GM18873 (cell line): ENCODE results near the gene TSLP.

Experiments used
- ATAC-seq: cut with Tn5 transposase; IDR thresholded peaks from one replicate; pipeline ENCODE4 v1.9.1; 2021; ENCODE audit warnings: mild to moderate bottlenecking, moderate library complexity, moderate number of reproducible peaks; ENCODE audit not compliant: unreplicated experiment, low FRiP score

TSLP gene

GRCh38 chr5:111092062-111092853, 20.7 kb downstream of the TSLP start, which contains the start of gene WDR36:
Gene WDR36 (plus strand): TSS chr5:111092348. CDS start chr5:111092457, 109 bp downstream.
- peak; percentile 97 for ATAC-seq

DNA sequence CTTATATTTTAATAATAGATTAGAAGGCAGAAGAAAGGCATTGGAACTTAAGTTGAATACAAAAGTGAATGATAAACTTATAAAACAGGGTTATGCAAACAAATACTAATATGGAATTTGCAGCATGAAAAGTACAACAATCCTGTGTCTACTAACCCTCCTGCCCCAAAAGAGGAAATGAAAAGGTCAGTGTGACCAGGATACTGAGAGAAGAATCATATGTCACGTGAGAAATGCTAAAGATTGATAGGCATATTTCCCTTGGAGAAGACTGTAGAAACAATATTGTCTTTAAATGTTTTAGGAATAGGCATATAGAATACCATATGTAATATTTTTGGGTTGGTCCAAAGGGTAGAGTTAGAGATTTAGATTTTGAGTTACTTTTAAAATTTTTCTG, 24.5 kb downstream of the TSLP start:
- no peak for ATAC-seq

- no peak for ATAC-seq
Observed at GRCh38 chr5:111099058-111099778, 27.7 kb downstream of the TSLP start.

GRCh38 chr5:111106320-111106948, 34.9 kb downstream of the TSLP start:
- ATAC-seq: no peak

DNA sequence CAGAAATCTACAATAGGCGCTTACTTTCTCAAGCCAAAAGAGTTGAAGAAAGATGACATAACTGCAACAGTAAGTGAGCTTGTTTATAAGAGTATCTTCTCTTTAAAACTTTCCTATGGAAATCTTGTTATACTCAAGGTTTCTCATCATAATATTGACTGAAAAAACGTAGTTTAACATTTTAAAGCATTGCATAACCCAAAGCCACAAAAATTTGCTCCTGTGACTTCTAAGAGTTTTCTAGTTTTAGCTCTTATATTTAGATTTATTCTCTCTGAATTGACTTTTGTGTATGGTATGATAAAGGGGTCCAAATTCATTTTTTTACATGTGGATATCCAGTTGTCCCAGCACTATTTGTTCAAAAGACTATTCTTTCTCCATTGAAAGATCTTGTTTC, 35.9 kb downstream of the TSLP start:
- ATAC-seq: no peak

GRCh38 chr5:111111956-111112355, 40.4 kb downstream of the TSLP start:
- no peak for ATAC-seq

DNA sequence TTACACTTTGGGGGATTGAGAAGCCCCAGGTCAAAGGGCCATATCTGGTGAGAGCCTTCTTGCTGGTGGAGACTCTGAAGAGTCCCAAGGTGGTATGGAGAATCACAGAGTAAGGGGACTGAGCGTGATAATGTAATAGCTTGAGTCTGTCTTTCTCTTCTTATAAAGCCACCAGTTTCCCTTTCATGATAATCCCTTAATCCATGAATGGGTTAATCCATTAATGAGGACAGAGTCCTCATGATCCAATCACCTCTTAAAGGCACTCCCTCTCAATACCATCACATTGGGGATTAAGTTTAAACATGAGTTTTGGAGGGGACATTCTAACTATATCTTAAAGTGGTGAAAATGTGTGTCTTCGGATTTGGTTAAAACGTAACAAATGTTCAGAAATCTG, 42.2 kb downstream of the TSLP start:
- no peak for ATAC-seq

DNA sequence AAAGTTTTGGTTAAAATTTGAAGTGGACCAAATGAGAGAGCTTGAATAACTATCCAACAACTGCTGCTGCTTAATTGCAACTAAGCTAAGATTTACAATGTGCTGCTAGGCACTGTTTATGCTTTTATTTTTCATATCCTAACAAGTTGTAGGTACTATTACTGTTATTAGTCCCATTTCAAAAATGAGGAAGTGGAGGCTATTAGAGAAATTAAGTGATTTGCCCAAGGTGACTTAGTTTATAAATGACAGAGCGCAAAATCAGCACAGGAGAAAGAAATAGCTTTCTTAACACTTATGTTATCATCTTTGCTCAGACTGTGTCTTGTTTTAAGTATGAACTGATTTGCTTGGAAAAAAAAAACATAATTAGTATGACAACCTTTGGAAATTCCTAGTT, 43.7 kb downstream of the TSLP start:
- ATAC-seq: no peak

GRCh38 chr5:111116550-111116949, 45.0 kb downstream of the TSLP start:
- no peak for ATAC-seq

DNA sequence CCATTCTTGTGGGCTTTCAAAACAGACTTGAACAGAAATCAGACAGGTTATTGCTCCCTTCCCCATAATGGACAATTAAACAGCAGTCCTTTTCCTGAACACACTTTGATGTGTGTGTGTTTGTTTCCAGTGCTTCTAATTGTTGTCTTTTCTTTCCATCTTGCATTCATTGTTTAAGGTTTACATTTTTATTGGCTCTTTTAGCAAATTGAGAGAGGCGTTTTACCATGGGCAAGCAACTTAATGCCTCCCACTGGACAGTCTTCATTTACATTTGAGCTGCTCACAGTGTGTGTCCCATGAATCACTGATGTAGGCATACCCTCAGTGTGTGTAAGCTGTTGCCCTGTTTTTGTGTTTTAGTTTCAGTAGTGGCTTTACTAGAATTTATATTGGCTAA, 45.6 kb downstream of the TSLP start:
- ATAC-seq: no peak

- ATAC-seq: no peak
Observed at GRCh38 chr5:111119221-111119620, 47.7 kb downstream of the TSLP start.

- ATAC-seq: no peak
Observed at GRCh38 chr5:111119856-111120255, 48.3 kb downstream of the TSLP start.

DNA sequence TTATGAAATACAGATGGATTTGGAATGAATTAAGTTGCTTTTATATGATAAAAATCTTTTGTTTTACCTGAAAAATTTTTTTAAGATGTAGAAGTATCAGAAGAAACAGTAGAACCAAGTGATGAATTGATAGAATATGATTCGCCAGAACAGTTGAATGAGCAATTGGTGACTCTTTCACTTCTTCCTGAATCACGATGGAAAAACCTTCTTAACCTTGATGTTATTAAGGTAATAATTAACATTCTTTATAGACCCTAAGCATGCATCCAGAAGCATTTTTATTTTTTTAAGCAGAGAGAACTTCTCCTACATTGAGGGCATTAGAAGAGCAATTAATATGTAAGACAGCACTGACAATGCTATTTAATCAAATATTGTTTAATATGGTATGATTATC, 49.4 kb downstream of the TSLP start:
- no peak for ATAC-seq

DNA sequence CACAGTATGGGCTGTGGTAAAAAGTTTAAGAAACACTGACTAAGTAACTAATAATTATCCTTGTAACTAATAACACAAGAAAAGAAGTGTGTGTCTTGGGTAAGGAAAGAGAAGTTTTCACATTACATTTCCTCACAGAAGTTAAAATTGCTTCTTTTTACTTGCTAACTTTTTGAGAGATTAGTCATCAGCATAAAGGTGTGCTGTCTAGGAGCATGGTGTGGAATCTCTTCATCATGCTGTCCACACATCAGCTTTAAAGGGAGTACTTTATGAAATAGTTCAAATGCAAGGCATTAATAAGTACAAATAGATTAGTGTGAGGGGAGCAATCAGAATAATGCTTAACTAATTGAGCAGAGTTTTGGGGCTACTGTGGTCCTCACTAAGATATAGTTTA, 50.4 kb downstream of the TSLP start:
- no peak for ATAC-seq

DNA sequence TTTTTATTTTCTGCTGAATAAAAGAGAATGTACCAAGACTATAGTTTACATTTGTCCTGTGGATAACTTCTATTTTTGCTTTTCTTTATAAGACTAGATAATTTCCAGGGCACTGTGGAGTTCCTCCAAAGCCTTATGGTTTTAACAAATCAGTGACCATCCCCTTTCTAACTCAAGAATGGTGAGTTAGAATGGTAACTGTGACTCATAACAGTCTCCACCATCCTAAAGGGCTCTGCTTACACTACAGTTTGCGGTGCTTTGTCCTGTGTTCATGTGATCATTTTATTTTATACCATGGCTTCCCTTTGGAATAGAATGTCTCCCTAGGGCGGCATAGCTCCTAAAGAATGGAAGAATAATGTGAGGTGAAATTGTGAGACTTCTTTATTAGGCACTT, 50.9 kb downstream of the TSLP start:
- no peak for ATAC-seq

GRCh38 chr5:111124793-111125192, 53.3 kb downstream of the TSLP start:
- no peak for ATAC-seq

- no peak for ATAC-seq
Observed at GRCh38 chr5:111126896-111127295, 55.4 kb downstream of the TSLP start.
